Fibroblast of skin of back (primary cell): ENCODE results near the gene CEP128.
A peak's percentile ranks its signal among the peaks of the same experiment; 100 is the strongest.

Experiments used
- DNase-seq: peaks from one replicate; pipeline ENCODE4 v3.0.0-alpha.2; 2013

CEP128 gene

GRCh38 chr14:80663541-80663940, 278.0 kb downstream of the CEP128 start:
- DNase-seq = no peak

GRCh38 chr14:80659783-80660182, 281.8 kb downstream of the CEP128 start:
- DNase-seq = no peak

- no peak for DNase-seq
These were observed 282.8 kb downstream of the CEP128 start for GRCh38 chr14:80658733-80659132.

GRCh38 chr14:80658155-80658554, 283.4 kb downstream of the CEP128 start:
- no peak for DNase-seq

- peak; percentile 77 for DNase-seq
These were observed 287.6 kb downstream of the CEP128 start for GRCh38 chr14:80653956-80654355.

- no peak for DNase-seq
These were observed 295.7 kb downstream of the CEP128 start for GRCh38 chr14:80645667-80646413.

- no peak for DNase-seq
These were observed 296.7 kb downstream of the CEP128 start for GRCh38 chr14:80644826-80645225.

- peak; percentile 94 for DNase-seq
These were observed 302.7 kb downstream of the CEP128 start for GRCh38 chr14:80638620-80639515.

GRCh38 chr14:80637756-80638619, 303.6 kb downstream of the CEP128 start:
- peak; percentile 59 for DNase-seq

GRCh38 chr14:80636071-80636470, 305.5 kb downstream of the CEP128 start:
- DNase-seq = no peak

GRCh38 chr14:80634106-80634758, 307.3 kb downstream of the CEP128 start:
- peak; percentile 46 for DNase-seq

GRCh38 chr14:80629606-80630005, 311.9 kb downstream of the CEP128 start:
- peak; percentile 63 for DNase-seq

- DNase-seq = no peak
These were observed 313.0 kb downstream of the CEP128 start for GRCh38 chr14:80628547-80628946.

GRCh38 chr14:80627745-80628144, 313.8 kb downstream of the CEP128 start:
- DNase-seq = peak; percentile 26

GRCh38 chr14:80624581-80624980, 317.0 kb downstream of the CEP128 start:
- peak; percentile 53 for DNase-seq

- peak; percentile 44 for DNase-seq
These were observed 319.8 kb downstream of the CEP128 start for GRCh38 chr14:80621701-80622100.

- DNase-seq = no peak
These were observed 321.1 kb downstream of the CEP128 start for GRCh38 chr14:80620434-80620833.

GRCh38 chr14:80618751-80619329, 322.7 kb downstream of the CEP128 start:
- peak; percentile 27 for DNase-seq

GRCh38 chr14:80615831-80616230, 325.7 kb downstream of the CEP128 start:
- DNase-seq = no peak

- no peak for DNase-seq
These were observed 332.5 kb downstream of the CEP128 start for GRCh38 chr14:80609055-80609454.

GRCh38 chr14:80608563-80608962, 333.0 kb downstream of the CEP128 start:
- DNase-seq = no peak
